HG02798 (cell line): ENCODE results near the gene SMAD6.

ENCODE experiments used
- ATAC-seq: cut with Tn5 transposase; IDR thresholded peaks from one replicate; pipeline ENCODE4 v1.9.1; 2021; ENCODE audit warnings: mild to moderate bottlenecking; ENCODE audit not compliant: unreplicated experiment, poor library complexity

Gene SMAD6

DNA sequence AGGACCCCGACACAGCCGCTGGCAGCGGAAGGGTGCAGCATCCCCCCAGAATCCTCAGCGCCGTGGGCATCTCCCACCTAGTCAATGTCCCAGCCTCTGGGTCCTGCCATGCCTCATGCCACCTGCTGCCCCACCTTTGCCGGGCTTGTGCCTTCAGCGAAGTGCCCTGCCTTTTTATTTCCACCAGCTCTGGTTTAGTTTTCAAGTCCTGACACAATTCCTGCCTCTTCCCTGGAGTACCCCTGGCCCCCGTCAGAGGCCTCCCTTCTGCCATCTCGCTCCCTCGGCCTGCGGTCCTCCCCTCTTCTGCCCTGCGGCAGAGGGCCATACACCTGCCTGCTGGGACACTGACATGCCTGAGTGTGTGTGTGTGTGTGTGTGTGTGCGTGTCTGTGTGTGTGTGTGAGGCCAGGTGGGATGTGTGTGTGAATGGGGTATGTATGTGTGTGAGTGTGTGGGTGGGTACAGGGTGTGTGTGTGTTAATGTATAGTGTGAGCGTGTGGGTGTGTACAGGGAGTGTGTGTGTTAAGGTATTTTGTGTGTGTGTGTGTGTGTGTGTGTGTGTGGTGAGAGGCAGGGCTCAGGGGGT, 129.9 kb downstream of the SMAD6 start:
- no peak for ATAC-seq
